HepG2 (cell line): ENCODE measurements around the gene SNHG17. TPM values are rescaled to one million over a fixed set of nuclear protein-coding genes. Genes with fewer than 3 reads are reported as not detected.

Source experiments
- AKNA ChIP-seq: sonication (generic); formaldehyde crosslinking; IDR thresholded peaks from 2 replicates; pipeline ENCODE4 v1.4.0; 2020; ENCODE audit warnings: missing genetic modification reagents, borderline replicate concordance
- CAMTA2 ChIP-seq: sonication (generic); formaldehyde crosslinking; IDR thresholded peaks from 2 replicates; pipeline ENCODE4 v1.4.0; 2020; ENCODE audit warnings: mild to moderate bottlenecking, missing genetic modification reagents, borderline replicate concordance
- CEBPB ChIP-seq: IDR thresholded peaks from 2 replicates; pipeline ENCODE4 v1.6.1; 2011; ENCODE audit warnings: low read depth, low read length, improper control_type of control experiment, borderline replicate concordance
- E2F5 ChIP-seq: sonication (generic); formaldehyde crosslinking; conservative IDR thresholded peaks from 2 replicates; pipeline ENCODE4 v1.4.0; 2020; ENCODE audit warnings: missing genetic modification reagents
- ESRRA ChIP-seq: sonication (generic); formaldehyde crosslinking; IDR thresholded peaks from 2 replicates; pipeline ENCODE4 v1.5.1; 2020; ENCODE audit warnings: mild to moderate bottlenecking, low read depth, missing genetic modification reagents
- HMG20B ChIP-seq: conservative IDR thresholded peaks from 2 replicates; pipeline ENCODE4 v1.6.1; 2016; ENCODE audit warnings: missing genetic modification reagents, missing compliant biosample characterization
- HNRNPUL1 ChIP-seq: fragments of 200-400 bp; formaldehyde crosslinking; IDR thresholded peaks from 2 replicates; pipeline ENCODE4 v1.6.1; 2017; ENCODE audit warnings: low read depth, mild to moderate bottlenecking, low read length, moderate library complexity
- IRF9 ChIP-seq: sonication (generic); formaldehyde crosslinking; IDR thresholded peaks from 2 replicates; pipeline ENCODE4 v1.8.0; 2022; ENCODE audit warnings: missing genetic modification reagents, mild to moderate bottlenecking, borderline replicate concordance
- KAT7 ChIP-seq: IDR thresholded peaks from 2 replicates; pipeline ENCODE4 v1.6.1; 2018; ENCODE audit warnings: borderline replicate concordance, missing compliant biosample characterization
- KLF16 ChIP-seq, 2 experiments: sonication (generic) in 1 of 2; formaldehyde crosslinking in 1 of 2; IDR thresholded peaks; 2 replicates each; pipeline versions ENCODE4 v1.6.1 to v1.8.0; 2016 to 2023; ENCODE audit warnings: missing genetic modification reagents in 2 of 2, missing compliant biosample characterization in 1 of 2
- MEIS2 ChIP-seq: sonication (generic); formaldehyde crosslinking; IDR thresholded peaks from 2 replicates; pipeline ENCODE4 v1.9.0; 2021; ENCODE audit warnings: mild to moderate bottlenecking, missing genetic modification reagents
- PPARG ChIP-seq: conservative IDR thresholded peaks from 2 replicates; pipeline ENCODE4 v1.6.1; 2016; ENCODE audit warnings: missing biosample characterization, missing genetic modification reagents
- TEF ChIP-seq: sonication (generic); formaldehyde crosslinking; IDR thresholded peaks from 2 replicates; pipeline ENCODE4 v1.5.0; 2020; ENCODE audit warnings: missing genetic modification reagents
- TFDP1 ChIP-seq: IDR thresholded peaks from 2 replicates; pipeline ENCODE4 v1.6.1; 2016; ENCODE audit warnings: missing compliant biosample characterization, missing genetic modification reagents, borderline replicate concordance
- ZGPAT ChIP-seq: IDR thresholded peaks from 2 replicates; pipeline ENCODE4 v1.6.1; 2016; ENCODE audit warnings: mild to moderate bottlenecking
- ZNF12 ChIP-seq: sonication (generic); formaldehyde crosslinking; IDR thresholded peaks from 2 replicates; pipeline ENCODE4 v1.5.0; 2020; ENCODE audit warnings: missing genetic modification reagents
- ZNF354B ChIP-seq: sonication (generic); formaldehyde crosslinking; IDR thresholded peaks from 2 replicates; pipeline ENCODE4 v1.8.0; 2022; ENCODE audit warnings: mild to moderate bottlenecking, missing genetic modification reagents
- ZNF543 ChIP-seq: sonication (generic); formaldehyde crosslinking; IDR thresholded peaks from 2 replicates; pipeline ENCODE4 v1.4.0; 2020; ENCODE audit warnings: mild to moderate bottlenecking, missing genetic modification reagents
- ZNF7 ChIP-seq: IDR thresholded peaks from 2 replicates; pipeline ENCODE4 v1.6.1; 2016; ENCODE audit warnings: missing biosample characterization, missing genetic modification reagents
- polyA plus RNA-seq, 8 experiments: library from polyadenylated mRNA; depleted of rRNA in 3 of 8; stranded (reverse) in 7 of 8; unstranded in 1 of 8; fragments of >200 nt; fragmentation: Illumina TruSeq in 4 of 8; extraction: Trizol in 4 of 8; gene quantifications; 2 replicates each; pipeline versions ENCODE4 v1.2.1 to v1.2.3, GENCODE V29; 2011 to 2016; ENCODE audit warnings: low read depth in 4 of 8, missing spikeins in 1 of 8, mixed read lengths in 1 of 8; ENCODE audit not compliant: insufficient read depth in 1 of 8
- total RNA-seq, 5 experiments: library from RNA; depleted of rRNA; stranded (reverse); fragments of >200 nt; fragmentation: Illumina TruSeq; extraction: Trizol; gene quantifications; 2 replicates each; pipeline ENCODE4 v1.2.3, GENCODE V29; 2016; ENCODE audit warnings: low read depth in 1 of 5

SNHG17 gene
- total and polyA plus RNA-seq, 2 of the 13 experiments (the other 11 are each of a cell fraction or from before 2014, with no cell fraction given), result 26.2 to 41.2 TPM

- TF ChIP-seq IRF9 (CRISPR knock-in tag) (peak; percentile 99), E2F5 (CRISPR knock-in tag) (peak; percentile 84), HNRNPUL1 (no peak), TFDP1 (CRISPR knock-in tag) (peak; percentile 93), CAMTA2 (CRISPR knock-in tag) (peak; percentile 64; the same call in 1 of the 2 replicates), KAT7 (CRISPR knock-in tag) (peak; percentile 100), KLF16 (CRISPR knock-in tag; IDR thresholded peaks at IDR 0.05) (peak; percentile 90 to 100; a peak in 3 of 4 replicates), CEBPB (no peak), ZNF7 (CRISPR knock-in tag) (peak; percentile 53; the same call in 1 of the 2 replicates), ZGPAT (CRISPR knock-in tag) (peak; percentile 100), ESRRA (CRISPR knock-in tag) (peak; percentile 86), TEF (peak; percentile 86), AKNA (CRISPR knock-in tag) (no peak; the same call in 1 of the 2 replicates), ZNF12 (peak; percentile 86), ZNF354B (CRISPR knock-in tag) (no peak), HMG20B (CRISPR knock-in tag) (peak; percentile 82), PPARG (peak; percentile 87), MEIS2 (CRISPR knock-in tag) (peak; percentile 92), ZNF543 (peak; percentile 92)
These were observed 11.5 kb upstream of the SNHG17 start (continued) for GRCh38 chr20:38446441-38447209.
